RWPE2 (cell line): ENCODE results near the gene FAM118A.

Experiments used
- ATAC-seq: fragments of 200-7000 bp; cut with Tn5 transposase; 3 replicates; pipeline ENCODE4 v1.9.1; 2021; ENCODE audit warnings: low read depth
- DNase-seq: peaks from one replicate; pipeline ENCODE4 v3.0.0-alpha.2; 2020; ENCODE audit warnings: low spot score
- H3K27ac ChIP-seq: fragments of 450-650 bp; 2 replicates; pipeline ENCODE4 v1.5.1; 2017; ENCODE audit warnings: mild to moderate bottlenecking; ENCODE audit not compliant: poor library complexity, severe bottlenecking
- H3K27me3 ChIP-seq: fragments of 250-450 bp; sonication (Bioruptor Pico); 2 replicates; pipeline ENCODE4 v1.5.1; 2021; ENCODE audit warnings: mild to moderate bottlenecking, moderate library complexity; ENCODE audit not compliant: insufficient read depth, poor library complexity, severe bottlenecking
- H3K36me3 ChIP-seq: fragments of 250-450 bp; sonication (Bioruptor Pico); 2 replicates; pipeline ENCODE4 v1.5.1; 2020; ENCODE audit warnings: low read depth, mild to moderate bottlenecking, moderate library complexity
- H3K4me1 ChIP-seq: fragments of 250-450 bp; sonication (Bioruptor Pico); 2 replicates; pipeline ENCODE4 v1.5.1; 2021; ENCODE audit warnings: mild to moderate bottlenecking, moderate library complexity; ENCODE audit not compliant: insufficient read depth, poor library complexity, severe bottlenecking
- H3K4me3 ChIP-seq: fragments of 250-450 bp; sonication (Bioruptor Pico); 2 replicates; pipeline ENCODE4 v1.5.1; 2021; ENCODE audit warnings: mild to moderate bottlenecking, moderate library complexity; ENCODE audit not compliant: severe bottlenecking
- H3K9me3 ChIP-seq: fragments of 250-450 bp; sonication (Bioruptor Pico); 2 replicates; pipeline ENCODE4 v1.5.1; 2021; ENCODE audit warnings: mild to moderate bottlenecking, moderate library complexity; ENCODE audit not compliant: severe bottlenecking
- TF ChIP-seq, protein P1 (sequence below): fragments of 450-650 bp; IDR thresholded peaks from one replicate; pipeline ENCODE4 v1.5.1; 2017; ENCODE audit warnings: mild to moderate bottlenecking, moderate library complexity; ENCODE audit not compliant: poor library complexity, severe bottlenecking

Gene FAM118A

DNA sequence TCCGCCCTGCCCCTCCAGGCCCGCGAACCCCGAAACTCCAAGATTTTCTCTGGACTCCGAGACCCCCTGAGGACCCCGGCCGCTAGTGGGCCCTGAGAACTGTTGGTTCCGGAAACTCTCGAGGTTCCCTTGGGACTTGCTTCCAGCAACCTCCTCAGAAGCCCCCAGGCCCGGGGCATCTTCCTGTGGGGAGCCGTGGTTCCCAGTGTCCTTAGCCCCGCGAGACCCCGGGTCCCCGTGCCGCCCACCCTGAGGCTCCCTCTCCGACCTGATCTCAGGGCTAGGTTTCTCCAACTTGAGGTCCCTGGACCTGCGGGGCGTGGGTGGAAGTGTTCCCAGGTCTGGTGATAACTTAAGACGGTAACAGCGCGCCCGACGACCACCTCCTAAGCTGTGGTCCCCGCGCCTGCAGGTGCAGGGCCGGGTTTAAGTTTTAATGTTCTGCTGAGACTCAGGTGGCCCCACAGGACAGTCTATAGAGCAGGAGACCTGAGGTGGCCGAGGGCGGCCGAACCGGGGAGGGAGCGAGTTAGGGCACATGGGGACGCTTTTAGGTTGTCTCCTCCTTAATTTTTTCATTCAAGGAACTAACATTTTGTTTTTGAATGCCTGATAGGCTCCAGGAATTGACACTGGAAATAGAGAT is 720 bp downstream of the FAM118A start:
- H3K9me3 ChIP-seq, result no peaks in the 10 kb centered on the region
- TF ChIP-seq, protein P1, sequence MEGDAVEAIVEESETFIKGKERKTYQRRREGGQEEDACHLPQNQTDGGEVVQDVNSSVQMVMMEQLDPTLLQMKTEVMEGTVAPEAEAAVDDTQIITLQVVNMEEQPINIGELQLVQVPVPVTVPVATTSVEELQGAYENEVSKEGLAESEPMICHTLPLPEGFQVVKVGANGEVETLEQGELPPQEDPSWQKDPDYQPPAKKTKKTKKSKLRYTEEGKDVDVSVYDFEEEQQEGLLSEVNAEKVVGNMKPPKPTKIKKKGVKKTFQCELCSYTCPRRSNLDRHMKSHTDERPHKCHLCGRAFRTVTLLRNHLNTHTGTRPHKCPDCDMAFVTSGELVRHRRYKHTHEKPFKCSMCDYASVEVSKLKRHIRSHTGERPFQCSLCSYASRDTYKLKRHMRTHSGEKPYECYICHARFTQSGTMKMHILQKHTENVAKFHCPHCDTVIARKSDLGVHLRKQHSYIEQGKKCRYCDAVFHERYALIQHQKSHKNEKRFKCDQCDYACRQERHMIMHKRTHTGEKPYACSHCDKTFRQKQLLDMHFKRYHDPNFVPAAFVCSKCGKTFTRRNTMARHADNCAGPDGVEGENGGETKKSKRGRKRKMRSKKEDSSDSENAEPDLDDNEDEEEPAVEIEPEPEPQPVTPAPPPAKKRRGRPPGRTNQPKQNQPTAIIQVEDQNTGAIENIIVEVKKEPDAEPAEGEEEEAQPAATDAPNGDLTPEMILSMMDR, result no peak
- no peaks in the 10 kb centered on the region for H3K27me3 ChIP-seq
- ATAC-seq, result no peak
- H3K4me3 ChIP-seq, result peak overlapping the region; percentile 69
- no peak for DNase-seq
- H3K27ac ChIP-seq, result peak overlapping the region; percentile 48
- H3K4me1 ChIP-seq, result peaks cover 7% of the 10 kb centered on the region
- H3K36me3 ChIP-seq, result 0 out of 2 replicates have a peak, but pooled peaks cover 3% of the 10 kb centered on the region

DNA sequence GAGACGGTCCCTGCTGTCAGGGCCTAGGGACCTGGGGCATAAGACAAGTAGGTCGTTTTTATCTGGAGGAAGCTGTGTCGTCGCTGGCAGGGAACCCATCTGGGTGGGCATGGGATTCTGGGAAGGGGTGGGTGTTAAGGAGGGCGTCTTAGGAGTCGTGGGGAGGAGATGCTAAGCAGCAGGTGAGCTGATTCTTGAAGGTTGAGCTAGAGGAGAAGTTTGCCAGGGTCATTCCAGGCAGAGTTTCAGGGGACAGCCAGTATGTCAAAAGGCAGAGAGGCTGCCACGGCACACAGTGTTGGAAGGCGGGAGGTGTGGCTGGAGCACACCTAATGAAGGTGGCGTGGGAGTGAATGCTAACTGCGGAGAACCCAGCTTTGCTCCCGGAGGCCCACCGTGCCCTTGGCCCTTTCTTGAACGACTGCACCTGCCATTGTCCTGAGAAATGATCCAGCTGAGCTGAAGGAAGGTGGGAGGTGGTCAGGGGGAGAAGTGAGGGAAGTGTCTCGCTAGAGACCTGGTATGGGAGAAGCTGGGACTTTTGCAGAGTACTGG is 1.3 kb downstream of the FAM118A start:
- Histone ChIP-seq H3K9me3 (no peaks in the 10 kb centered on the region), H3K4me1 (peaks cover 7% of the 10 kb centered on the region), H3K4me3 (peak overlapping the region; percentile 69), H3K36me3 (0 out of 2 replicates have a peak, but pooled peaks cover 3% of the 10 kb centered on the region), H3K27ac (peak overlapping the region; percentile 48), H3K27me3 (no peaks in the 10 kb centered on the region)
- ATAC-seq, result no peak
- no peak for DNase-seq
- TF ChIP-seq, protein P1, result no peak

DNA sequence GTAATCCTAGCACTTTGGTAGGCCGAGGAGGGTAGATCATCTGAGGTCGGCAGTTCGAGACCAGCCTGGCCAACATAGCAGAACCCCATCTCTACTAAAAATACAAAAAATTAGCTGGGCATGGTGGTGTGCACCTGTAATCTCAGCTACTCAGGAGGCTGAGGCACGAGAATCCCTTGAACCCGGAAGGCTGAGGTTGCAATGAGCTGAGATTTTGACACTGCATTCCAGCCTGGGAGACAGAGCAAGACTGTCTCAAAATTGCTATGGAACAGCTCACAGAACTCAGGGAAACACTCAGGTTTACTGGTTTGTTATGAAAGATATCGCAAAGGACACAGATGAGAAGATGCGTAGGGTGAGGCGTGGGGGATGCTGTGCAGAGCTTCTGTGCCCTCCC is 2.7 kb downstream of the FAM118A start:
- TF ChIP-seq, protein P1, result no peak
- ATAC-seq (no peak), DNase-seq (no peak)
- H3K4me3 ChIP-seq, result no peak overlapping the region
- no peaks in the 10 kb centered on the region for H3K27me3 ChIP-seq
- peaks cover 9% of the 10 kb centered on the region for H3K4me1 ChIP-seq
- 0 out of 2 replicates have a peak, but pooled peaks cover 3% of the 10 kb centered on the region for H3K36me3 ChIP-seq
- H3K9me3 ChIP-seq, result no peaks in the 10 kb centered on the region
- H3K27ac ChIP-seq, result no peak overlapping the region

DNA sequence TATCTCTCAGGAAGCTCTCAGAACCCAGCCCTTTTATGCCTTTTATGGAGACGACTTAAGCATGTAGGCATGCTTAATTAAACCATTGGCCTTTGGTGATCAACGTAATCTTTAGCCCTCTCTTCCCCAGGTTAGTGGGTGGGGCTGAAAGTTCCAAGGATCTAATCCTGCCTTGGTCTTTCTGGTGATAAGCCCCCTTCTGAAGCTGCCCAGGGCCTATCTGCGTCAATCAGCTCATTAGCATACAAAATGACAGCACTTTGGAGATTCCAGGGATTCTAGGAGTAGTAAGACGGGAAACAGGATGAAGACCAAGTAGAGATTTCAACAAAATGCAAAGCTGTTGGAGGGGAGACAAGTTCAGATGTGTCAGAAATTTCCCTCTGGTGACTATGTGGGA is 3.1 kb downstream of the FAM118A start:
- Histone ChIP-seq H3K27me3 (no peaks in the 10 kb centered on the region), H3K4me1 (peaks cover 13% of the 10 kb centered on the region), H3K27ac (no peak overlapping the region), H3K36me3 (0 out of 2 replicates have a peak, but pooled peaks cover 3% of the 10 kb centered on the region), H3K9me3 (no peaks in the 10 kb centered on the region), H3K4me3 (no peak overlapping the region)
- no peak for ATAC-seq
- DNase-seq, result no peak
- TF ChIP-seq, protein P1, result no peak
